Thoracic aorta (tissue), 2 donors: ENCODE measurements around the gene SOX6. TPM values are rescaled to one million over a fixed set of nuclear protein-coding genes. Genes with fewer than 3 reads are reported as not detected.

Experiments used
- ATAC-seq: fragments of 150-250 bp; one replicate; pipeline ENCODE4 v1.8.0; 2017; ENCODE audit warnings: low read depth; ENCODE audit not compliant: insufficient number of reproducible peaks, low FRiP score
- DNase-seq: peaks from one replicate; pipeline ENCODE4 v3.0.0-alpha.2; 2020; ENCODE audit warnings: low spot score
- H3K27ac ChIP-seq, 2 donors: fragments of 200-600 bp; sonication (generic); 1 replicate in 1 of 2; 2 replicates in 1 of 2; pipeline ENCODE4 v1.5.1; 2016; ENCODE audit warnings: mild to moderate bottlenecking in 2 of 2, moderate library complexity in 2 of 2
- H3K27me3 ChIP-seq: fragments of 200-600 bp; sonication (generic); replicated peaks from 2 replicates; pipeline ENCODE4 v1.6.0; 2016; ENCODE audit warnings: mild to moderate bottlenecking; ENCODE audit not compliant: insufficient read depth
- H3K36me3 ChIP-seq: fragments of 200-600 bp; sonication (generic); one replicate; pipeline ENCODE4 v1.5.1; 2016
- H3K4me1 ChIP-seq, 2 donors: fragments of 200-600 bp; sonication (generic); 1 replicate in 1 of 2; 2 replicates in 1 of 2; pipeline versions ENCODE4 v1.5.1 to v1.6.0; 2016; ENCODE audit warnings: low read depth in 2 of 2, mild to moderate bottlenecking in 1 of 2; ENCODE audit not compliant: control insufficient read depth in 1 of 2
- H3K4me3 ChIP-seq: fragments of 200-600 bp; sonication (generic); 2 replicates; pipeline ENCODE4 v1.5.1; 2016; ENCODE audit warnings: mild to moderate bottlenecking
- H3K9me3 ChIP-seq: fragments of 200-600 bp; sonication (generic); 2 replicates; pipeline ENCODE4 v1.5.1; 2016
- CTCF ChIP-seq: fragments of 200-600 bp; sonication (generic); IDR thresholded peaks from one replicate; pipeline ENCODE4 v1.5.1; 2019; ENCODE audit warnings: antibody characterized with exemption
- total RNA-seq, 2 donors: library from RNA; depleted of rRNA; stranded (reverse); fragments of >200 nt; gene quantifications; one replicate each; pipeline versions ENCODE4 v1.1.0 to v1.2.3, GENCODE V29; 2016

The SOX6 gene
- total RNA-seq, 2 donors from 2014 or later: 0.27 to 0.56 TPM

- no peak for TF ChIP-seq CTCF
Measured at GRCh38 chr11:16097543-16097942, 258.8 kb downstream of the SOX6 start.

GRCh38 chr11:16096336-16096735, 260.0 kb downstream of the SOX6 start:
- Histone ChIP-seq H3K9me3 (no peaks in the 10 kb centered on the region), H3K4me3 (no peak overlapping the region), H3K36me3 (no peaks in the 10 kb centered on the region), H3K4me1 (no peaks in the 10 kb centered on the region), H3K27me3 (no peaks in the 10 kb centered on the region), H3K27ac (no peak overlapping the region)
- ATAC-seq (no peak), DNase-seq (no peak)
- TF ChIP-seq CTCF: no peak

More at GRCh38 chr11:16097543-16097942, 258.8 kb downstream of the SOX6 start:
- H3K9me3 ChIP-seq: no peaks in the 10 kb centered on the region
- DNase-seq: no peak
- no peak for ATAC-seq
- no peaks in the 10 kb centered on the region for H3K4me1 ChIP-seq
- H3K36me3 ChIP-seq: no peaks in the 10 kb centered on the region
- H3K4me3 ChIP-seq: no peak overlapping the region
- no peaks in the 10 kb centered on the region for H3K27me3 ChIP-seq
- no peak overlapping the region for H3K27ac ChIP-seq

GRCh38 chr11:16095756-16096155, 260.6 kb downstream of the SOX6 start:
- H3K9me3 ChIP-seq: no peaks in the 10 kb centered on the region
- no peaks in the 10 kb centered on the region for H3K4me1 ChIP-seq
- ATAC-seq (no peak), DNase-seq (no peak)
- H3K36me3 ChIP-seq: no peaks in the 10 kb centered on the region
- no peak overlapping the region for H3K4me3 ChIP-seq
- H3K27ac ChIP-seq: no peak overlapping the region
- no peak for TF ChIP-seq CTCF
- no peaks in the 10 kb centered on the region for H3K27me3 ChIP-seq

- no peak for ATAC-seq
- Histone ChIP-seq H3K27me3 (no peaks in the 10 kb centered on the region), H3K4me1 (no peaks in the 10 kb centered on the region), H3K9me3 (no peaks in the 10 kb centered on the region), H3K4me3 (no peak overlapping the region), H3K36me3 (no peaks in the 10 kb centered on the region), H3K27ac (no peak overlapping the region)
- TF ChIP-seq CTCF: no peak
- no peak for DNase-seq
Measured at GRCh38 chr11:16093889-16094653, 262.3 kb downstream of the SOX6 start.

- TF ChIP-seq CTCF: no peak
- no peak overlapping the region for H3K4me3 ChIP-seq
- no peaks in the 10 kb centered on the region for H3K4me1 ChIP-seq
- ATAC-seq: no peak
- no peaks in the 10 kb centered on the region for H3K36me3 ChIP-seq
- no peaks in the 10 kb centered on the region for H3K27me3 ChIP-seq
- H3K27ac ChIP-seq: no peak overlapping the region
- DNase-seq: no peak
- no peaks in the 10 kb centered on the region for H3K9me3 ChIP-seq
Measured at GRCh38 chr11:16091862-16092261, 264.5 kb downstream of the SOX6 start.
